GM19238 (cell line): ENCODE data around the gene OR10P1.

ENCODE experiments used
- DNase-seq: peaks from one replicate; pipeline ENCODE4 v3.0.0; 2011; ENCODE audit warnings: low spot score; ENCODE audit not compliant: insufficient read length

OR10P1 gene

GRCh38 chr12:55683676-55684075 lies 47.0 kb downstream of the OR10P1 start:
- DNase-seq = no peak

DNA sequence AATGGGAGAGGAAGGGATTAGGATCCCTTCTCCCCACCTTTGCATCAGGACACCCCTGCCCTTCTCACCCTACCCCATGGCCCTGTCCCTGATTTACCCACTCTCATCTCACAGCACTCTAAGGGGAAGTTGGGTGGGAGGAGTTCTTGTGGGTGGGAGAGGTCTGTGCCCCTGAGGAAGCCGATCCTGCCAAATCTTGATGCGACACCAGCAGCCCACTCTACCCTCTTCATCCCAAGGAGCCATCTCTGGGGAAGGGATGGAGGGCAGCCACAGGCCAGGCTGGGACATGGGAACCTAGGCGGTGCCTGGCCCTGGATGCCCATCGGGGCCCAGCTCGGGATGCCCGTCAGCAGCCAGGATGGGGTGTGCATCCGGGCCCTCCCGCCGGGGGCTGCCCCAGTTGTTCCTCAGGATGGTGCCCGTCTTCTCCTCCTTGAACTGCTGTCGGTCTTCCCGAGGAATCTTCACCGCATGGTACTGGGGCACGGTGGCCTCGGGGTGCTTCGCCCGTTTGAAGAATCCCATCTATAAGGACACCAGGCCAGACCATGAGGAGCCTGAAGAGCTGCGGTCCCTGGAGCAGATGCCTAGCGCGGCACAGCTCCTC lies 48.2 kb downstream of the OR10P1 start:
- no peak for DNase-seq

GRCh38 chr12:55685671-55686070 lies 49.0 kb downstream of the OR10P1 start:
- DNase-seq = no peak

DNA sequence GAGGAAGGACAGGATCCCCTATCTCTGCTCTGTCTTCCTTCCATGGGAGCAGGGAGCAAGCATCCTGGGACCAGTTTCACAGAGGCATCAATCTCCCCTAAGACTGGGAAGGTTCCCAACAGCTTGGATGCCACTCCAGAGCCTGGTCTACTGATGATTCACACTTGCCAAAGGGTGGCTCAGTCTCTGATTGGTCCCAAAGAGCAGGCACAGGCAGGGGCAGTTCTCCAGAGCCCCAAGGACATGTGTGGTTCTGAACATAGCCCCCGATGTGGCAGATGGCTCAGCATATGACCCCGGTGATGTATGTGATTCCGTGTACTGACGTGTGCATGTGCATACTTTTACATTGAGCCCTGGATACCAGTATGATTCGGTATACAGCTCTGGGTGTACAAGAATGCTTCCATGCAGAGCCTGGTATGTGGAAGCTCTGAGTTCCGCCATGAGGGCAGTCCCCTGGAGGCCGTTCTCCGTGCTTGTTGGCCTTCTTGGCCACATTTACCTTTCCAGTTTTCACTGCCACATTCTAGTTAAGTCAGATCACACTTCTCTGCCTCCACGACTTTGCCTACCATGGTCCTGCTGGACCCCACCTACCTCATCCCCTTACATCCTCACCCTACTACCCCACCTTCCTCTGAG lies 49.8 kb downstream of the OR10P1 start:
- DNase-seq = no peak
